GM13976 (cell line): ENCODE results near the gene PPP4R3B.

Source experiments
- DNase-seq: peaks from one replicate; pipeline ENCODE4 v3.0.0; 2012; ENCODE audit warnings: low spot score
- in situ Hi-C: fragments of 300-500 bp; cut with MboI; formaldehyde crosslinking; loops from one replicate; pipeline ENCODE4 v1.12.0; 2022; ENCODE audit warnings: low sequenced_read_pairs, mixed read lengths, inconsistent platforms; ENCODE audit not compliant: unreplicated experiment
- TF ChIP-seq, protein P1 (sequence below): IDR thresholded peaks from 2 replicates; pipeline ENCODE4 v1.5.1; 2012; ENCODE audit warnings: borderline replicate concordance, mild to moderate bottlenecking; ENCODE audit not compliant: insufficient read depth; ENCODE audit errors: extremely low read depth, missing control alignments, control extremely low read depth

PPP4R3B gene

DNA sequence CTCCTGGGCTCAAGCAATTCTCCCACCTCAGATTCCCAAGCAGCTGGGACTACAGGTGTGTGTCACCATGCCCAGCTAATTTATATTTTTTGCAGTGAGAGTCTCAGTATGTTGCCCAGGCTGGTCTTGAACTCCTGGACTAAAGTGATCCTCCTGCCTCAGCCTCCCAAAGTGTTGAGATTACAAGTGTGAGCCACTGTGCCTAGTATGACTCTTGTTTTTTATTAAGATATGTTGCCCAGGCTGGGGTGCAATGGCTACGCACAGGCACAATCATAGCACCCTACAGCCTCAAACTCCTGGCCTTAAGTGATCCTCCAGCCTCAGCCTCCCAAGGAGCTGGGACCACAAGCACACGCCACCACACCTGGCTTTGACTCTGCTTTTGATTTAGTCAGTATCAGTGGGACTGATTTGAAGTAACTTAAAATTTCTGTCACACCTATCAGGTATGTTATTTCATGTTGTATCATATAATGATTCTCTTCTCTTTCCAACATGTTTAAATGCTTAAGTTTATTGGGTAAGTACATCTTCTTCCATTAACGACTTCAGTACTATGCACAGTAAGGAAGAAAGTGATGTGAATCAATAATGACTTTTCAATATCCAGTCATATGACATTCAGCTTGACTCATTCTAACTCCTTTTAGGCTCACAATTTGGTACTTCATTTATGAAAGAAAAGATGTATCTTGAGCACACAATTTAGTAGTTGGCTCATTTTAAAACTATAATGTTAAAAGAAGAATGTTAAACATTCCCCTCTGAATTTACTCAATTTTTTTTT is 6.3 kb downstream of the PPP4R3B start:
- in situ Hi-C loops = no loop called here
- TF ChIP-seq, protein P1, sequence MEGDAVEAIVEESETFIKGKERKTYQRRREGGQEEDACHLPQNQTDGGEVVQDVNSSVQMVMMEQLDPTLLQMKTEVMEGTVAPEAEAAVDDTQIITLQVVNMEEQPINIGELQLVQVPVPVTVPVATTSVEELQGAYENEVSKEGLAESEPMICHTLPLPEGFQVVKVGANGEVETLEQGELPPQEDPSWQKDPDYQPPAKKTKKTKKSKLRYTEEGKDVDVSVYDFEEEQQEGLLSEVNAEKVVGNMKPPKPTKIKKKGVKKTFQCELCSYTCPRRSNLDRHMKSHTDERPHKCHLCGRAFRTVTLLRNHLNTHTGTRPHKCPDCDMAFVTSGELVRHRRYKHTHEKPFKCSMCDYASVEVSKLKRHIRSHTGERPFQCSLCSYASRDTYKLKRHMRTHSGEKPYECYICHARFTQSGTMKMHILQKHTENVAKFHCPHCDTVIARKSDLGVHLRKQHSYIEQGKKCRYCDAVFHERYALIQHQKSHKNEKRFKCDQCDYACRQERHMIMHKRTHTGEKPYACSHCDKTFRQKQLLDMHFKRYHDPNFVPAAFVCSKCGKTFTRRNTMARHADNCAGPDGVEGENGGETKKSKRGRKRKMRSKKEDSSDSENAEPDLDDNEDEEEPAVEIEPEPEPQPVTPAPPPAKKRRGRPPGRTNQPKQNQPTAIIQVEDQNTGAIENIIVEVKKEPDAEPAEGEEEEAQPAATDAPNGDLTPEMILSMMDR = no peak
- no peak for DNase-seq

DNA sequence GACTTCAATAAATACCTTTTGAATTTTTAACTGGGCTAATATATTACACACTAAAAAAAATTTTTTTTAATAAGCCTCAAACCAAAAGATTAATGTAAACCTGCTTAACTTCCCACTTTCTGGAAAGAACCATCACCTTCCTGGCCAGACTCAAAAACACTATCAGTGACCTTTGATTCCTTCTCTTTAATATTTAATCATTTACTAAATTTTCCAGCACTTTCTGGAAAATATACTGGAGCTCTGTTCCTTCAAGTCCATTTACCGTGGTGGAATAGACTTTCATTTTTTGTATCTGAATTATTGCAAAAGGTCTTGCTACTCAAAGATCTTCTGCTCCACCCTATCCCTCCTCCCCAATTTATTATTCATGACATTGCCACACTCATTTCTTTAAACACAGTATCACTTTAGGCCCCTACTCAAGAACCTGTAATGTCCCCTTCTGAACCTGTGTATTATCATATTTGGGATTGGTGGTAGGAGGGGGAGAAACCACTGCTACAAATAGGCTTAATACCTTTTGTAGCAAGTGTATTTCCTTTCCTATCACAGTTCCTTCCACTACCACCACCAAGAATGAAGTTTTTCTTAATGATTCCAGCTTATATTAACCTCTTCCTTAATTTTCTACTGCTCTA is 7.4 kb downstream of the PPP4R3B start:
- TF ChIP-seq, protein P1 = no peak
- in situ Hi-C loops = no loop called here
- DNase-seq = no peak

DNA sequence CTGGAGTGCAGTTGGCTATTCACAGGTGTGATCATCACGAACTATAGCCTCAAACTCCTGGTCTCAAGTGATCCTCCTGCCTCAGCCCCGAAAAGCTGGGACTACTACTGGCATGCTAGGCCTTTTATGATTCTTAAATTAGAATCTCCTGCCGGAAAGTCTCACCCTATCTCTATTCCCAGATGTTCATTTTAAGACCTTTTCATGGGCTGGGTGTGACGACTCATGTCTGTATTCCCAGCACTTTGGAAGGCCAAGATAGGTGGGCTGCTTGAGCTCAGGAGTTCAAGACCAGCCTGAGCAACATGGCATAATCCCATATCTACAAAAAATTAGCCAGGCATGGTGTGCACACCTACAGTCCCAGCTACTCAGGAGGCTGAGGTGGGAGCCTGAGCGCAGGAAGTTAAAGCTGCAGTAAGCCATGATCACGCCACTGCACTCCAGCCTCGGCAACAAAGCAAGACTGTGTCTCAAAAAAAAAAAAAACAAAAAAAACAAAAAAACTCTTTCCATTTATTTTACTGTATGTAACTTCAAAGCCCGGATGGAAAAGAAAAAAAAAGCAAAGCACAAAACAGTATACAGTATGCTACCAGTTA is 8.1 kb downstream of the PPP4R3B start:
- in situ Hi-C loops = no loop called here
- TF ChIP-seq, protein P1 = no peak
- DNase-seq = no peak

GRCh38 chr2:55607717-55608116 is 9.7 kb downstream of the PPP4R3B start:
- in situ Hi-C loops = no loop called here
- TF ChIP-seq, protein P1 = no peak
- no peak for DNase-seq

GRCh38 chr2:55604027-55604565 is 13.3 kb downstream of the PPP4R3B start:
- in situ Hi-C loops = no loop called here
- TF ChIP-seq, protein P1 = no peak
- DNase-seq = no peak

DNA sequence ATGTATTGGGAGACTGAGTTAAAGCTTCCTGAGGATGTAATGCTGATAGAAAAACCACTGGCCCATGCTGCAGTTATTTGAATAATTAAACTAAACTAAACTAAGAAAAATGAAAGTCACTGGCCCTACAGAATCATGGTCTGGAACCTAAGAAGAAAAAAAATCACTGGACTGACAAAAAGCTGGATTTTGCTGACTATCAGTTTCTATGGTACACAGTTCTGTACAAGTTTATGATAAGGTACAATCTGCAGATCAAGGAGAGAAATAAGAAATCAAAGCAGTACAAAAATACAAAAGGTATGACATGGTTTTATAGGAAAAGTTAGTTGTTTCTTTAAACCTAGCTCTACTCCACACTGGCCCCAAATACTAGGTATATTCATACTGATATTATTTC is 15.6 kb downstream of the PPP4R3B start:
- in situ Hi-C loops = no loop called here
- TF ChIP-seq, protein P1 = no peak
- no peak for DNase-seq
